ENCODE results near the gene LAX1.

Gene LAX1

GRCh38 chr1:203768256-203768655 lies 3.3 kb downstream of the LAX1 start:
- H3K4me3 ChIP-seq (ENCODE audit: insufficient read depth, low read depth, low read length): no peak overlapping the region
- no peaks in the 10 kb centered on the region for H3K9me3 ChIP-seq (ENCODE audit: control insufficient read depth, low read length)
- no peaks in the 10 kb centered on the region for H3K27me3 ChIP-seq (ENCODE audit: control insufficient read depth, insufficient read depth, low read length, poor library complexity, severe bottlenecking)
- no peak overlapping the region for H3K27ac ChIP-seq (ENCODE audit: insufficient read depth, low read depth, low read length, poor library complexity, severe bottlenecking)
- no peaks in the 10 kb centered on the region for H3K4me1 ChIP-seq (ENCODE audit: control insufficient read depth, insufficient read depth, low read length)
- 91 to 93% methylated on average over 6 of the region's 6 CpGs for WGBS, 2 experiments
- no peaks in the 10 kb centered on the region for H3K36me3 ChIP-seq (ENCODE audit: control insufficient read depth, insufficient read depth, low read length)

GRCh38 chr1:203769505-203770343 lies 4.7 kb downstream of the LAX1 start:
- Histone ChIP-seq H3K9me3 (ENCODE audit: control insufficient read depth, low read length) (no peaks in the 10 kb centered on the region), H3K4me1 (ENCODE audit: control insufficient read depth, insufficient read depth, low read length) (no peaks in the 10 kb centered on the region), H3K36me3 (ENCODE audit: control insufficient read depth, insufficient read depth, low read length) (no peaks in the 10 kb centered on the region), H3K27ac (ENCODE audit: insufficient read depth, low read depth, low read length, poor library complexity, severe bottlenecking) (no peak overlapping the region), H3K27me3 (ENCODE audit: control insufficient read depth, insufficient read depth, low read length, poor library complexity, severe bottlenecking) (no peaks in the 10 kb centered on the region), H3K4me3 (ENCODE audit: insufficient read depth, low read depth, low read length) (no peak overlapping the region)
- 86 to 94% methylated on average over 12 of the region's 15 CpGs for WGBS, 2 experiments

GRCh38 chr1:203771901-203772301 lies 6.9 kb downstream of the LAX1 start:
- WGBS, 2 experiments: 88 to 89% methylated on average over 7 of the region's 7 CpGs
- Histone ChIP-seq H3K36me3 (ENCODE audit: control insufficient read depth, insufficient read depth, low read length) (no peaks in the 10 kb centered on the region), H3K4me3 (ENCODE audit: insufficient read depth, low read depth, low read length) (no peak overlapping the region), H3K4me1 (ENCODE audit: control insufficient read depth, insufficient read depth, low read length) (no peaks in the 10 kb centered on the region), H3K27me3 (ENCODE audit: control insufficient read depth, insufficient read depth, low read length, poor library complexity, severe bottlenecking) (no peaks in the 10 kb centered on the region), H3K27ac (ENCODE audit: insufficient read depth, low read depth, low read length, poor library complexity, severe bottlenecking) (no peak overlapping the region), H3K9me3 (ENCODE audit: control insufficient read depth, low read length) (no peaks in the 10 kb centered on the region)

- 83 to 89% methylated on average over 1 of the region's 1 CpG for WGBS, 2 experiments
- Histone ChIP-seq H3K4me3 (ENCODE audit: insufficient read depth, low read depth, low read length) (no peak overlapping the region), H3K4me1 (ENCODE audit: control insufficient read depth, insufficient read depth, low read length) (no peaks in the 10 kb centered on the region), H3K27me3 (ENCODE audit: control insufficient read depth, insufficient read depth, low read length, poor library complexity, severe bottlenecking) (no peaks in the 10 kb centered on the region), H3K27ac (ENCODE audit: insufficient read depth, low read depth, low read length, poor library complexity, severe bottlenecking) (no peak overlapping the region), H3K9me3 (ENCODE audit: control insufficient read depth, low read length) (no peaks in the 10 kb centered on the region), H3K36me3 (ENCODE audit: control insufficient read depth, insufficient read depth, low read length) (no peaks in the 10 kb centered on the region)
Observed at GRCh38 chr1:203772836-203773235, 7.9 kb downstream of the LAX1 start.

GRCh38 chr1:203776636-203777035 lies 11.7 kb downstream of the LAX1 start:
- Histone ChIP-seq H3K27me3 (ENCODE audit: control insufficient read depth, insufficient read depth, low read length, poor library complexity, severe bottlenecking) (no peaks in the 10 kb centered on the region), H3K36me3 (ENCODE audit: control insufficient read depth, insufficient read depth, low read length) (no peaks in the 10 kb centered on the region), H3K4me3 (ENCODE audit: insufficient read depth, low read depth, low read length) (no peak overlapping the region), H3K27ac (ENCODE audit: insufficient read depth, low read depth, low read length, poor library complexity, severe bottlenecking) (no peak overlapping the region), H3K9me3 (ENCODE audit: control insufficient read depth, low read length) (no peaks in the 10 kb centered on the region), H3K4me1 (ENCODE audit: control insufficient read depth, insufficient read depth, low read length) (no peaks in the 10 kb centered on the region)
- WGBS, 2 experiments: 88 to 94% methylated on average over 4 of the region's 4 CpGs

GRCh38 chr1:203777596-203777995 lies 12.6 kb downstream of the LAX1 start:
- H3K27me3 ChIP-seq (ENCODE audit: control insufficient read depth, insufficient read depth, low read length, poor library complexity, severe bottlenecking): no peaks in the 10 kb centered on the region
- H3K9me3 ChIP-seq (ENCODE audit: control insufficient read depth, low read length): no peaks in the 10 kb centered on the region
- H3K4me3 ChIP-seq (ENCODE audit: insufficient read depth, low read depth, low read length): no peak overlapping the region
- H3K27ac ChIP-seq (ENCODE audit: insufficient read depth, low read depth, low read length, poor library complexity, severe bottlenecking): no peak overlapping the region
- 94 to 95% methylated on average over 3 of the region's 3 CpGs for WGBS, 2 experiments
- H3K36me3 ChIP-seq (ENCODE audit: control insufficient read depth, insufficient read depth, low read length): no peaks in the 10 kb centered on the region
- no peaks in the 10 kb centered on the region for H3K4me1 ChIP-seq (ENCODE audit: control insufficient read depth, insufficient read depth, low read length)

- H3K4me1 ChIP-seq (ENCODE audit: control insufficient read depth, insufficient read depth, low read length): no peaks in the 10 kb centered on the region
Observed at GRCh38 chr1:203778146-203778545, 13.2 kb downstream of the LAX1 start.

GRCh38 chr1:203778789-203779188 lies 13.8 kb downstream of the LAX1 start:
- H3K4me3 ChIP-seq (ENCODE audit: insufficient read depth, low read depth, low read length): no peak overlapping the region
- no peaks in the 10 kb centered on the region for H3K36me3 ChIP-seq (ENCODE audit: control insufficient read depth, insufficient read depth, low read length)
- H3K4me1 ChIP-seq (ENCODE audit: control insufficient read depth, insufficient read depth, low read length): no peaks in the 10 kb centered on the region
- 87 to 94% methylated on average over 4 of the region's 4 CpGs for WGBS, 2 experiments
- no peaks in the 10 kb centered on the region for H3K9me3 ChIP-seq (ENCODE audit: control insufficient read depth, low read length)
- no peak overlapping the region for H3K27ac ChIP-seq (ENCODE audit: insufficient read depth, low read depth, low read length, poor library complexity, severe bottlenecking)
- H3K27me3 ChIP-seq (ENCODE audit: control insufficient read depth, insufficient read depth, low read length, poor library complexity, severe bottlenecking): no peaks in the 10 kb centered on the region

More at GRCh38 chr1:203778146-203778545, 13.2 kb downstream of the LAX1 start:
- H3K9me3 ChIP-seq (ENCODE audit: control insufficient read depth, low read length): no peaks in the 10 kb centered on the region
- H3K4me3 ChIP-seq (ENCODE audit: insufficient read depth, low read depth, low read length): no peak overlapping the region
- H3K27ac ChIP-seq (ENCODE audit: insufficient read depth, low read depth, low read length, poor library complexity, severe bottlenecking): no peak overlapping the region
- H3K36me3 ChIP-seq (ENCODE audit: control insufficient read depth, insufficient read depth, low read length): no peaks in the 10 kb centered on the region
- WGBS, 2 experiments: 94 to 95% methylated on average over 3 of the region's 3 CpGs
- no peaks in the 10 kb centered on the region for H3K27me3 ChIP-seq (ENCODE audit: control insufficient read depth, insufficient read depth, low read length, poor library complexity, severe bottlenecking)

GRCh38 chr1:203781962-203782361 lies 17.0 kb downstream of the LAX1 start:
- 89 to 91% methylated on average over 7 of the region's 7 CpGs for WGBS, 2 experiments

GRCh38 chr1:203789966-203790365 lies 25.0 kb downstream of the LAX1 start:
- no peak overlapping the region for H3K4me3 ChIP-seq (ENCODE audit: insufficient read depth, low read depth, low read length)
- H3K4me1 ChIP-seq (ENCODE audit: control insufficient read depth, insufficient read depth, low read length): no peaks in the 10 kb centered on the region
- WGBS, 2 experiments: 48 to 56% methylated on average over 3 of the region's 3 CpGs
- no peaks in the 10 kb centered on the region for H3K36me3 ChIP-seq (ENCODE audit: control insufficient read depth, insufficient read depth, low read length)
- H3K9me3 ChIP-seq (ENCODE audit: control insufficient read depth, low read length): no peaks in the 10 kb centered on the region
- no peak overlapping the region for H3K27ac ChIP-seq (ENCODE audit: insufficient read depth, low read depth, low read length, poor library complexity, severe bottlenecking)
- no peaks in the 10 kb centered on the region for H3K27me3 ChIP-seq (ENCODE audit: control insufficient read depth, insufficient read depth, low read length, poor library complexity, severe bottlenecking)

More at GRCh38 chr1:203781962-203782361, 17.0 kb downstream of the LAX1 start:
- Histone ChIP-seq H3K9me3 (ENCODE audit: control insufficient read depth, low read length) (no peaks in the 10 kb centered on the region), H3K27me3 (ENCODE audit: control insufficient read depth, insufficient read depth, low read length, poor library complexity, severe bottlenecking) (no peaks in the 10 kb centered on the region), H3K36me3 (ENCODE audit: control insufficient read depth, insufficient read depth, low read length) (no peaks in the 10 kb centered on the region), H3K4me1 (ENCODE audit: control insufficient read depth, insufficient read depth, low read length) (no peaks in the 10 kb centered on the region), H3K4me3 (ENCODE audit: insufficient read depth, low read depth, low read length) (no peak overlapping the region), H3K27ac (ENCODE audit: insufficient read depth, low read depth, low read length, poor library complexity, severe bottlenecking) (no peak overlapping the region)
